Measurements from ENCODE around the gene PPM1D.
A peak's percentile ranks its signal among the peaks of the same experiment; 100 is the strongest.
"Not testable (repeated sequence)": the region's sequence is repeated elsewhere in the genome, so short reads cannot be mapped to it uniquely, and the experiment has no call there.

The PPM1D gene

DNA sequence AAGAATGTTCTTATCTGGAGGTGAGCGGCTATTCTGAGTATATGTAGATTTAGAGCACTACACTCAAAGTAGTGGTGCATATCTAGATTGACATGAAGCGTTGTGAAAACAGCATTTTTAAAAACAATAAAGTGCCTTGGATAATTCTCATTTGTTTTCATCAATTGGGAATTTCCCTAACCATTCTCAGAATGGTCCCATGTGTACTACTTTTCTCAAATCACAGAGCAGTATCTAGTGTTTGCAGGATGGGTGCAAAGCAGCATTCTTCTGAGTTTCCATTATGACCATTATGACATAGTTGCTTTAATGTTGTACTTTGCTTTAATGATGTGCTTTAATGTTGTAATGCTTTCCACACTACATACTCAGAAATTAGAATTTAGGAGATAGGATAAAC lies 61.5 kb downstream of the PPM1D start:
- H3K36me3 ChIP-seq = peaks cover 82% of the 10 kb centered on the region
- no peak for TF ChIP-seq Cebpa-rat (IDR thresholded peaks at IDR 0.05)

DNA sequence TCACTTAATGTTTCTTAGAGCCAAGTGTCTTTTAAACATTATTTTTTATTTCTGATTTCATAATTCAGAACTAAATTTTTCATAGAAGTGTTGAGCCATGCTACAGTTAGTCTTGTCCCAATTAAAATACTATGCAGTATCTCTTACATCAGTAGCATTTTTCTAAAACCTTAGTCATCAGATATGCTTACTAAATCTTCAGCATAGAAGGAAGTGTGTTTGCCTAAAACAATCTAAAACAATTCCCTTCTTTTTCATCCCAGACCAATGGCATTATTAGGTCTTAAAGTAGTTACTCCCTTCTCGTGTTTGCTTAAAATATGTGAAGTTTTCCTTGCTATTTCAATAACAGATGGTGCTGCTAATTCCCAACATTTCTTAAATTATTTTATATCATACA lies 64.0 kb downstream of the PPM1D start:
- no peak overlapping the region for H3K9ac ChIP-seq
- H3K4me1 ChIP-seq = no peaks in the 10 kb centered on the region
- no peak for TF ChIP-seq Cebpa-rat (IDR thresholded peaks at IDR 0.05)
- H3K4me3 ChIP-seq = no peak overlapping the region
- H3K27me3 ChIP-seq = no peaks in the 10 kb centered on the region
- no peak overlapping the region for H3K27ac ChIP-seq
- no peaks in the 10 kb centered on the region for H3K9me3 ChIP-seq
- peaks cover 22% of the 10 kb centered on the region for H4K20me1 ChIP-seq
- H3K4me2 ChIP-seq = no peak overlapping the region
- peaks cover 63% of the 10 kb centered on the region for H3K36me3 ChIP-seq

More for the DNA sequence above, 61.5 kb downstream of the PPM1D start:
- no peak overlapping the region for H3K4me3 ChIP-seq
- no peak overlapping the region for H3K4me2 ChIP-seq
- H3K27ac ChIP-seq = no peak overlapping the region
- no peak overlapping the region for H3K9ac ChIP-seq
- no peaks in the 10 kb centered on the region for H3K4me1 ChIP-seq
- no peaks in the 10 kb centered on the region for H3K27me3 ChIP-seq
- H3K9me3 ChIP-seq = no peaks in the 10 kb centered on the region
- H4K20me1 ChIP-seq = peaks cover 22% of the 10 kb centered on the region

DNA sequence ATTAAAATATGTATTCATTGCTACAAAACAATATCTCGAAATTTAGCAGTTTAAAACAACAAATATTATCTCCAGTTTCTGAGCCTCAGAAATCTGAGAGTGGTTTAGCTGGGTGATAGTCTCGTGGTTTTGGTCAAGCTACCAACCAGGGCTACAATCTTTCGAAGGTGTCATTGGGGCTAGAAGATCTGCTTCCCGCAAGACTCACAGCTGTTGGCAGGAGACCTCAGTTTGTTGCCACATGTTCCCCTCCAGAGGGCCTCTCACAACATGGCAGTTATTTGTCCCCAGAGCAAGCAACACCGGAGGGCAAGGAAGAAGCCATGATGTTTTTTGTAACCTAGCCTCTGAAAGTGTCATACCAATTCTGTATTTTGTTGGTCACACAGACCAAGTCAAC lies 65.6 kb downstream of the PPM1D start:
- H3K4me3 ChIP-seq = no peak overlapping the region
- TF ChIP-seq Cebpa-rat (IDR thresholded peaks at IDR 0.05) = no peak
- peaks cover 22% of the 10 kb centered on the region for H4K20me1 ChIP-seq
- no peak overlapping the region for H3K27ac ChIP-seq
- H3K4me1 ChIP-seq = no peaks in the 10 kb centered on the region
- H3K9me3 ChIP-seq = no peaks in the 10 kb centered on the region
- no peaks in the 10 kb centered on the region for H3K27me3 ChIP-seq
- H3K36me3 ChIP-seq = peaks cover 51% of the 10 kb centered on the region
- no peak overlapping the region for H3K9ac ChIP-seq
- no peak overlapping the region for H3K4me2 ChIP-seq

DNA sequence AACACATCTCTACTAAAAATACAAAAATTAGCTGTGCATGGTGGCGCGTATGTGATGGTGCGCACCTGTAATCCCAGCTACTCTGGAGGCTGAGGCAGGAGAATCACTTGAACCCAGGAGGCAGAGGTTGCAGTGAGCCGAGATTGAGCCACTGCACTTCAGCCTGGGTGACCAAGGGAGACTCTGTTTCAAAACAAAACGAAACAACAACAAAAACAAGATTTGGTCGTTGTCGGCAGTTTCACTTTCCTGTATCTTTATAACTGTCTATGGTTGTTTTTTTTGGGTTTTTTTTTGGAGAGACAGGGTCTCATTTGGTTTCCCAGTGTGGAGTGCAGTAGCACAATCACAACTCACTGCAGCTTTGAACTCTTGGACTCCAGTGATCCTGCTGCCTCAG lies 68.7 kb downstream of the PPM1D start:
- not testable (repeated sequence) for H3K9me3 ChIP-seq, H3K9ac ChIP-seq, H3K27ac ChIP-seq, H4K20me1 ChIP-seq, H3K4me1 ChIP-seq, H3K27me3 ChIP-seq, H3K4me2 ChIP-seq, H3K4me3 ChIP-seq
- peaks cover 29% of the 10 kb centered on the region for H3K36me3 ChIP-seq

DNA sequence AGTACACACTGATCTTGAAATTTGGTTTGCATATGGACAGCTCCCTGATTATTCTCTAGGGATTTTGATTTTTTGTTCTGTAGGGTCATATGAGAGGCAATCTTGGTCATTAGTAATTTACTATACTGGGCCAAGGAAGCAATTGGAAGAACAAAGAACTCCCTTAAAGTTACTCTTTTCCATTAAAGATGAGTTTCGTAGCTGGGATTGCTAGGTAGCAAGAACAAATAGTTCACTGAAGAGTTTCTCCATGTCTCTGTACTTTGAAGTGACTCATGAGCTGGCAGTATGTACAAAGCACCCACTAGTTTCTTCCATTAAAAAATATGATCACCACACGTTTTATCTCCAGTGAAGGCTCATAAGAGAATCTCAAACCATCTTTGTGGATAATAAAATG lies 71.5 kb downstream of the PPM1D start:
- no peak overlapping the region for H3K4me3 ChIP-seq
- H3K9ac ChIP-seq = no peak overlapping the region
- H3K9me3 ChIP-seq = no peaks in the 10 kb centered on the region
- no peaks in the 10 kb centered on the region for H4K20me1 ChIP-seq
- H3K4me2 ChIP-seq = no peak overlapping the region
- no peaks in the 10 kb centered on the region for H3K27me3 ChIP-seq
- H3K36me3 ChIP-seq = peaks cover 5% of the 10 kb centered on the region
- TF ChIP-seq Cebpa-rat (IDR thresholded peaks at IDR 0.05) = no peak
- H3K27ac ChIP-seq = no peak overlapping the region
- peaks cover 1% of the 10 kb centered on the region for H3K4me1 ChIP-seq

DNA sequence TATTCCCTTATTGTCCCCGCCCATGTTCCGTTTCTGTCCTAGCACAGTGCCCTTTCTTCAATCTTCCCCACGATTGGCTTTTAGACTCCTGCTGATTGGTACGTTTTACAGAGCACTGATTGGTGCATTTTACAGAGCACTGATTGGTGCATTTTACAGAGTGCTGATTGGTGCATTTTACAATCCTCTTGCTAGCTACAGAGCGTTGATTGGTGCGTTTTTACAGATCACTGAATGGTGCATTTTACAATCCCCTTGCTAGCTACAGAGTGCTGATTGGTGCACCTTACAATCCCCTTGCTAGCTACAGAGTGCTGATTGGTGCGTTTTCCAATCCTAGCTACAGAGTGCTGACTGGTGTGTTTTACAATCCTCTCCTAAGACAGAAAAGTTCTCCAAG lies 74.6 kb downstream of the PPM1D start:
- H3K4me2 ChIP-seq, H3K27me3 ChIP-seq, H3K9ac ChIP-seq, H3K36me3 ChIP-seq, H3K9me3 ChIP-seq, H3K27ac ChIP-seq, H3K4me3 ChIP-seq, H4K20me1 ChIP-seq: not testable (repeated sequence)
- peaks cover 16% of the 10 kb centered on the region for H3K4me1 ChIP-seq

DNA sequence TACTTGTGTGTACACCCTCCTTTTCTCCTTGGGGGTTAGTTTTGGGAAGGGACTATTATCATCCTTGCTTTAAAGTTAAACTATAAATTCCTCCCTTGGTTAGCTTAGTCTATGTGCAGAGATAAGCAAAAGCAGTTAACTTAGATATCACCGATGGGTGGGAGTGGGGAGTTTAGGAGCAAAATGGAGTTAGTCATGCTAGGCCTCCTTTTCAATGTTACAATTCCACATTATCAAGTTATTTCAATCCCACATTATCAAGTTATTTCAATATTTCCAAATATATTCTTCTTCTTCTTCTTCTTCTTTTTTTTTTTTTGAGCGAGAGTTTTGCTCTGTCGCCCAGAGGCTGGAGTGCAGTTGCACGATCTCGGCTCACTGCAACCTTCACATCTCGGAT lies 76.0 kb downstream of the PPM1D start:
- no peak overlapping the region for H3K4me2 ChIP-seq
- no peak for TF ChIP-seq Cebpa-rat (IDR thresholded peaks at IDR 0.05)

DNA sequence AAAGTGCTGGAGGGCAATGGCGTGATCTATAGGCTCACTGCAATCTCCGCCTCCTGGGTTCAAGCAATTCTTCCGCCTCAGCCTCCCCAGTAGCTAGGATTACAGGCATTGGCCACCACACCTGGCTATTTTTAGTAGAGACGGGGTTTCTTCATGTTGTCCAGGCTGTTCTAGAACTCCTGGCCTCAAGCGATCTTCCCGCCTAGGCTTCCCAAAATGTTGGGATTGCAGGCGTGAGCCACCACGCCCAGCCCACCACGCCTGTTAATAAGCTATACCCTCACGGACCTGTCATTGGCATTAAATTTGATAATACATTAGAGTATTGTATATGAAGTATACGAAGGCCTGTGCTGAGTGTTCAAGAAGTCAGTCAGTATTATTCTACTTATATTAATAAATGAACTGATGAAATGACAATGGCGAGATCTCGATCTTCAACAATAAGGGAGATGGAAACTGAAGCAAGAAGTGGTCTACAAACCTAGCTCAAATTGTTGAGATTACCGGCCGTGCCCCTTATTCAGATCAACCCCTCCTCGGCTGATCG lies 76.8 kb downstream of the PPM1D start:
- Histone ChIP-seq H3K4me2 (peak overlapping the region; percentile 84), H3K4me1 (peaks cover 16% of the 10 kb centered on the region), H3K9ac (peak overlapping the region; percentile 86)

More for the DNA sequence above, 76.0 kb downstream of the PPM1D start:
- H3K27ac ChIP-seq = no peak overlapping the region
- H3K36me3 ChIP-seq = 0 out of 2 replicates have a peak, but pooled peaks cover 5% of the 10 kb centered on the region
- no peak overlapping the region for H3K9ac ChIP-seq
- H3K4me3 ChIP-seq = no peak overlapping the region
- H4K20me1 ChIP-seq = no peaks in the 10 kb centered on the region
- no peaks in the 10 kb centered on the region for H3K27me3 ChIP-seq
- H3K9me3 ChIP-seq = no peaks in the 10 kb centered on the region
- peaks cover 16% of the 10 kb centered on the region for H3K4me1 ChIP-seq

DNA sequence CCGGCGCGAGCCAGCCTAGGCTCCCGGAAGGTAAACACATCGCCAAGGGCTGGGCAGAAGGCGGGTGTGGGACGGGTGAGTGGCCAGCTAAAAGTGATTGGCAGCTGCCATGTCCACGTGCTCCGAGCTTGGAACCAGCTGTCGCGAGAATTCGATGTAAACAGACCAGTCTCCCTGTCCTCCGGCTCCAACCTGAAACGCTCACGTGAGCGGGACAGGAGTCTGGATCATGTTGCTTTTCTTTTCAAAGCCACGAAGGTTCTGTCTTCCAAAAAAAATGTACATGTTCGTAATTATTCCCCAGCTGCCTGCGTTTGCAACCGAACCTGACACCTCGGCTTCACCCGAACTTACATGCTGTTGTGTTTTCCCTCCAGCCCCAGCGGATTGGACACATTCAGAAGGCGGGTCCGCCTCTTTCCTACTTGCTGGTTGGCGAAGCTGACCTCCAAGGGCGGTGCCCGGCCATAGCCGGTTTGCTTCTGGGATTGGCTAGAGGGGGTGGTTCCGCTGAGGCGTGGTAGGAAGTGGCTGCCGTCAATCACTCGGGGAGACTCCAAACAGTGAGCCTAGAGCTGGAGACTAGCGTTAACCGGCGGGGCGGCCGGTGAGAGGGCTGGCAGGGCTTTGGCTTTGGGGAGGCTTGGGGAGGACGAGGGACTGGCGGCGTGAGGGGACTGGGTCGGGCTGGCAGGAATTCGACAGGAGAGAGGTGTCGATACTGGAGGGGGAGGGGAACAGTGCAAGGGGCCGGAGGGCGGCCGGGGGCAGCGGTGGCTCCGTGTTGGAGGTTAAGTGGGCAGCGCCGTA lies 77.5 kb downstream of the PPM1D start, which contains the start of gene BCAS3:
BCAS3 (plus strand) TSS at position 544 of the 810 bp plus-strand sequence.
- Histone ChIP-seq H3K9me3 (no peaks in the 10 kb centered on the region), H3K4me1 (peaks cover 16% of the 10 kb centered on the region), H3K4me2 (peak within 1 kb of the TSS; percentile 94), H3K4me3 (peak within 1 kb of the TSS; percentile 79), H3K36me3 (0 out of 2 replicates have a peak, but pooled peaks cover 6% of the 10 kb centered on the region), H3K27me3 (no peaks in the 10 kb centered on the region), H3K27ac (peak within 1 kb of the TSS; percentile 74), H3K9ac (peak within 1 kb of the TSS; percentile 86), H4K20me1 (no peaks in the 10 kb centered on the region)
- TF ChIP-seq Cebpa-rat (IDR thresholded peaks at IDR 0.05) = no peak

More for the DNA sequence above, 76.8 kb downstream of the PPM1D start:
- Histone ChIP-seq H3K27ac (peak overlapping the region; percentile 48; the same call in 1 of the 2 replicates), H3K27me3 (no peaks in the 10 kb centered on the region), H3K4me3 (peak overlapping the region; percentile 79), H3K9me3 (no peaks in the 10 kb centered on the region), H4K20me1 (no peaks in the 10 kb centered on the region), H3K36me3 (0 out of 2 replicates have a peak, but pooled peaks cover 6% of the 10 kb centered on the region)
- no peak for TF ChIP-seq Cebpa-rat (IDR thresholded peaks at IDR 0.05)

DNA sequence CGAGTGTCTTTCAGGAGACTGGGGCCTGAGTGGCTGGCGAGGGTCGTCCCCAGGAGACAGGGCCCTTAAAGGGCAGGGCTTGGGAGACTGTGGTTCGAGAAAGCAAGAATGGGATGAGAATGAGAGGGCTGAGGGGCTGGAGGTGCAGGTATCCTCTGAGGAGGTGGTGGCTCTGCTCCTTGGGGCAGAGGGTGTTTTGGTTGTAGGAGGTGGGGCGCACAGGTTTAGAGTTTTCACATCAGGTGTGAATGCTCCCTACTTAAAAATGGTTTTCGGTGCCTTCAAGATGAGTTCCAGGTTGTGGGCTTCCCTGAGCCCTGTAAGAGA lies 78.1 kb downstream of the PPM1D start:
- TF ChIP-seq Cebpa-rat (IDR thresholded peaks at IDR 0.05) = no peak
- Histone ChIP-seq H3K36me3 (0 out of 2 replicates have a peak, but pooled peaks cover 6% of the 10 kb centered on the region), H4K20me1 (no peaks in the 10 kb centered on the region), H3K4me1 (peaks cover 16% of the 10 kb centered on the region), H3K9ac (peak overlapping the region; percentile 86), H3K27ac (peak overlapping the region; percentile 74), H3K27me3 (no peaks in the 10 kb centered on the region), H3K4me2 (peak overlapping the region; percentile 94), H3K4me3 (peak overlapping the region; percentile 79), H3K9me3 (no peaks in the 10 kb centered on the region)

All from BLaER1 (cell line).